Peyer's patch (tissue), 4 donors: ENCODE measurements around the gene PRR23E.

Experiments used
- POLR2A ChIP-seq, 2 donors: fragments of 450-650 bp; IDR thresholded peaks; one replicate each; pipeline ENCODE4 v1.5.1; 2017; ENCODE audit warnings: antibody characterized with exemption in 2 of 2, mild to moderate bottlenecking in 2 of 2, moderate library complexity in 2 of 2
- TF ChIP-seq, protein P1 (sequence below), 6 experiments: fragments of 450-650 bp in 4 of 6; fragments of 200-600 bp in 2 of 6; sonication (generic) in 1 of 6; IDR thresholded peaks; one replicate each; pipeline ENCODE4 v1.5.1; 2017 to 2019; ENCODE audit warnings: antibody characterized with exemption in 6 of 6, mild to moderate bottlenecking in 3 of 6, moderate library complexity in 1 of 6

DNA sequence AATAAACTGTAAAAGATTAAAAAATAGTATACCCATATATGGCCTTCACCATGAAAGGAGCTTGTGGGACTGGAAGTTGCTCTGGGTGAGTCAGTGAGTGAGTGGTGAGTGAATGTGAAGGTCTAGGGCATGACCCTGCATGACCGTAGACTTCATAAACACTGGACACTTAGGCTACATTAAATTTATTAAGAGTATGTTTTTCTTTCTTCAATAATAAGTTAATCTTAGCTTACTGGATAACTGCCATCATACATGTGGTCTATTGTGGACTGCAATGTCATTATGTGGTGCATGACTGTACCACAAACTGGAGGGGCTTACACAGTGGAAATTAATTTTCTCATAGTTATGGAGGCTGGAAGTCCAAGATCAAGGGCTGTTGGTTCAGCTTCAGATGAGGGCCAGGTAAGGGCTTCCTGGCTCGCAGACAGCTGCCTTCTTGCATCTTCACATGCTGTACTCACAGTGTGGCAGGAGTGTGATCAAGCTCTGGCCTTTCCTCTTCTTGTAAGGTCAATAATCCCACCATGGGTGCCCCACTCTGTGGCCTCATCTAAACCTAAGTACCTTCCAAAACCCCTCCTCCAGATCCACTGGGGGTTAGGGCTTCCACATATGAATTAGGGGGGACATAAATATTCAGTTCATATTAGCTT is 40.8 kb upstream of the PRR23E start:
- TF ChIP-seq, protein P1, sequence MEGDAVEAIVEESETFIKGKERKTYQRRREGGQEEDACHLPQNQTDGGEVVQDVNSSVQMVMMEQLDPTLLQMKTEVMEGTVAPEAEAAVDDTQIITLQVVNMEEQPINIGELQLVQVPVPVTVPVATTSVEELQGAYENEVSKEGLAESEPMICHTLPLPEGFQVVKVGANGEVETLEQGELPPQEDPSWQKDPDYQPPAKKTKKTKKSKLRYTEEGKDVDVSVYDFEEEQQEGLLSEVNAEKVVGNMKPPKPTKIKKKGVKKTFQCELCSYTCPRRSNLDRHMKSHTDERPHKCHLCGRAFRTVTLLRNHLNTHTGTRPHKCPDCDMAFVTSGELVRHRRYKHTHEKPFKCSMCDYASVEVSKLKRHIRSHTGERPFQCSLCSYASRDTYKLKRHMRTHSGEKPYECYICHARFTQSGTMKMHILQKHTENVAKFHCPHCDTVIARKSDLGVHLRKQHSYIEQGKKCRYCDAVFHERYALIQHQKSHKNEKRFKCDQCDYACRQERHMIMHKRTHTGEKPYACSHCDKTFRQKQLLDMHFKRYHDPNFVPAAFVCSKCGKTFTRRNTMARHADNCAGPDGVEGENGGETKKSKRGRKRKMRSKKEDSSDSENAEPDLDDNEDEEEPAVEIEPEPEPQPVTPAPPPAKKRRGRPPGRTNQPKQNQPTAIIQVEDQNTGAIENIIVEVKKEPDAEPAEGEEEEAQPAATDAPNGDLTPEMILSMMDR (IDR thresholded peaks at IDR 0.05) = no peak
- no peak for TF ChIP-seq POLR2A (IDR thresholded peaks at IDR 0.05)
